ENCODE data around the gene IREB2. TPM values are rescaled to one million over a fixed set of nuclear protein-coding genes. Genes with fewer than 3 reads are reported as not detected.
A peak's percentile ranks its signal among the peaks of the same experiment; 100 is the strongest.
"Not testable (repeated sequence)": the region's sequence is repeated elsewhere in the genome, so short reads cannot be mapped to it uniquely, and the experiment has no call there.

Gene IREB2
- 10 to 100 TPM; 59.7 to 68.9 (median 64.6) TPM for polyA plus RNA-seq (ENCODE audit: insufficient read length in 3 of 3)

GRCh38 chr15:78437762-78438618 lies at the start of gene IREB2:
TSS of gene IREB2 (plus strand) at chr15:78438216. CDS start at chr15:78438338, 122 bp downstream.
- DNase-seq (ENCODE audit: low read depth in 3 of 3, low spot score in 2 of 3) = peak; percentile 96 to 99 (median 99)

DNA sequence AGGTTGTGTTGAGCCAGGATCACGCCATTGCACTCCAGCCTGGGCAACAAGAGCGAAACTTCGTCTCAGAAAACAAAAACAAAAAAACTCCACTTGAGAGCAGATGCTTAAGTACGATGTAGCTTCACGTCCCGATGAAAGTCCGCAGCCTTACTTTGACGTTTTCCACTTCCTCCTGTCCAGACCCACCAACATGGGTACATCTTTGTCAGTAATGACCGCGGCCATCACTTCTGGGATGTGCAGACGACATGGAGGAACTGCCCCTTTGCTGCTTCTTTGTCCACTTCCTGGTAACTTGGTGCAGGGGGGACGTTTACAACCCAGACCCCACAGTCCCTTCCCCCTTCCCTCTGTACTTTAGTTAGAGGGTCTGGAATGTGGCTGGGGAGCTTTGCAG lies 49.2 kb upstream of the IREB2 start:
- DNase-seq (ENCODE audit: low read depth in 3 of 3, low spot score in 2 of 3) = no peak

DNA sequence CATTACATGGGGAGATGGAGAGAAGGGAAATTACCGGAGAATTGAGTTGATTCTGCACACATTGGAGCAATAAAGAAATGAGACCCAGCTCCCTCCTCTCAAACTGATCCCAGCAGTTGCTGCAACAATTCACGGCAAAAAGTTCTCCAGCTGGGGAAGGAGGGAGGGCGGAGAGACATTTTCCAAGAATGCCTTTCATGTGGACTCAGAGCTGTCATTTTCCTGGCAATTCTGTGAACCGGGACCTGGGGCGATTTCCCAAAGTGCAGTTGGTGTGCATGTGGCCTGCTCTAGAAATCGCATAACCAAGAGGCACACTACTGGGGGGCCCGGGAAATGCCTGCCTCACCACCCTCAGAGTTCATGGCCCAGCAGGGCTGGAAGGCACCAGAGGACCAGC lies 48.7 kb upstream of the IREB2 start:
- no peak for DNase-seq (ENCODE audit: low read depth in 3 of 3, low spot score in 2 of 3)

DNA sequence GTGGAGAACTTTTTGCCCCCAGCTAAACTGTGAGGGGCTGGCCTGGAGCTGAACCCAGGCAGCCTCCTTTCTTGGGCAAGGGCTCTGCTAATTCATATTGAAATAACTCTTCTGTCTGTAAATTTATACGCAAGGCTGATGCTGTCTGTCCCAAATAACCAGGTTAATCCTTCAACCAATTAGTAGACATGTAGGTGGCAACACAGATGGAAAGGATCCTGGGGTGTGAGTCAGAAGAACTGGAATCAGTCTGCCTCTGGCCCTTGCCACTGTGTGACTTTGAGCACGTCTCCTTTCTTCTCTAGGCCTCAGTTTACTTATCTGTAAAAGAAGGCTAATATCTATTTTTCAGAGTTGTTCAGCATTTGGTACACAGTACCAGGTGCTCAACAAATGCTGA lies 48.3 kb upstream of the IREB2 start:
- DNase-seq (ENCODE audit: low read depth in 3 of 3, low spot score in 2 of 3) = no peak

- no peak for DNase-seq (ENCODE audit: low read depth in 3 of 3, low spot score in 2 of 3)
These were observed 47.8 kb upstream of the IREB2 start for GRCh38 chr15:78390242-78390641.

GRCh38 chr15:78390826-78391225 lies 47.2 kb upstream of the IREB2 start:
- no peak for DNase-seq (ENCODE audit: low read depth in 3 of 3, low spot score in 2 of 3)

DNA sequence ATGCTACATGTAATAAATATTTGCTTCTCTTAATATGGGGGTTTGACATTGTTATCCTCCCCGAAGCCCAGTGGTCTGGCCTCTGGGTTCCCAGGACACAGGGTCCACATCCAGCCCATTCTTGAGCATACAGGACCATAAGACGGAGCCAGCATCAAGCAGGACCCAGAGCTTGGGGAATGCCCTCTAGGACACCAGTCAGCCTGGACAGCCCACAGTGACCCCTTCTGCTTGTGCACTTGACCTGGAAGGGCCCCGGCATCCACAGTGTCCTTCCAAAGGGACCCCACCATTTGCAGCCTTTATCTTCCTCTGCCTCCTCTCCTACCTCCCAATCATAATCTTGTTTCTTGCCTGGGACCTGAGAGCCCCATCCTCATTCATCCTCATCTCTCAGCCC lies 46.2 kb upstream of the IREB2 start:
- DNase-seq (ENCODE audit: low read depth in 3 of 3, low spot score in 2 of 3) = no peak

GRCh38 chr15:78392430-78392829 lies 45.6 kb upstream of the IREB2 start:
- no peak for DNase-seq (ENCODE audit: low read depth in 3 of 3, low spot score in 2 of 3)

GRCh38 chr15:78393137-78393536 lies 44.9 kb upstream of the IREB2 start:
- DNase-seq (ENCODE audit: low read depth in 3 of 3, low spot score in 2 of 3) = no peak

GRCh38 chr15:78394026-78394425 lies 44.0 kb upstream of the IREB2 start:
- no peak for DNase-seq (ENCODE audit: low read depth in 3 of 3, low spot score in 2 of 3)

GRCh38 chr15:78394981-78395616 lies 42.9 kb upstream of the IREB2 start:
- no peak for DNase-seq (ENCODE audit: low read depth in 3 of 3, low spot score in 2 of 3)

DNA sequence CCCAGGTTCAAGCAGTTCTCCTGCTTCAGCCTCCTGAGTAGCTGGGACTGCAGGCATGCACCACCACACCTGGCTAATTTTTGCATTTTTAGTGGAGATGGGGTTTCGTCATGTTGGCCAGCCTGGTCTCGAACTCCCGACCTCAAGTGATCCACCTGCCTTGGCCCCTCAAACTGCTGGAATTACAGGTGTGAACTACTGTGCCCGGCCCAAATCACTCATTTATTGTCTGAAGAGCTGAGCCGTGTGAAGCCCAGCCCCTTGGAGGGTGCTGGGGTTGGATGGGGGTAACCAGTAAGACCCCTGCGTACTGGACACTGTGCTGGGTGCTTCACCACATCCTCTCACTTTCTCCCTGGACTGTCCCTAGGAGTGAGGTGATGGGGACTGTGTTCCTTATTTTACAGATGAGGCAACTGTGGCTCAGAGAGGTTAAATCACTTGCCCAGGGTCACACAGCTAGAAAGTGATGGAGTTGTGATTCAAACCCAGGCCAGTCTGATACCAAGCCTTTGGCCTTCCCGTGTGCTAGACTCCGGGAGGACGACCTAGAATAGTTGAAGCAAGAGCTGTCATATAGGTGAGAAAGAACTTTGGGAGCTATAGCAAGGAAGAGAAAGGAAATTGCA lies 41.7 kb upstream of the IREB2 start:
- no peak for DNase-seq (ENCODE audit: low read depth in 3 of 3, low spot score in 2 of 3)

DNA sequence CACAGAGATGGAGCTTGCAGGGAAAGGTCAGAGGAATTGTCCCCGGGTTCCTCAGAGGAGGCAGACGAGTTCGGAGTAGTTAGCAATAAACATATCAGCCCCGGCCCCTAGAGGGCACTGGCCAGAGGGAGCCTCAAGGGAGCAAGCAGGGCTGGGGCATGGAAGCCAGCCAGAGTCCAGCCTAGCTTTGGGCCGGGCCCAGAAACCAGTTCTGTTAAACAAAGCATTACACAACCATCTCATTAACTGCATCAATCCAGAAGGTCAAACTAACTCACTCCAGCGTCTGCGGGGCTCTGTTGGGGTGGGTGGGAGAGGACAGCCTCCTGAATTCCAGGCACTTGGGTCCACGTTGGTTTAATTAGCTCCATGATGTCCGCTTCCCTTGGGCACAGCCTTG lies 41.0 kb upstream of the IREB2 start:
- DNase-seq (ENCODE audit: low read depth in 3 of 3, low spot score in 2 of 3) = no peak

- no peak for DNase-seq (ENCODE audit: low read depth in 3 of 3, low spot score in 2 of 3)
These were observed 40.6 kb upstream of the IREB2 start for GRCh38 chr15:78397382-78397781.

GRCh38 chr15:78398076-78398825 lies 39.8 kb upstream of the IREB2 start:
- no peak for DNase-seq (ENCODE audit: low read depth in 3 of 3, low spot score in 2 of 3)

DNA sequence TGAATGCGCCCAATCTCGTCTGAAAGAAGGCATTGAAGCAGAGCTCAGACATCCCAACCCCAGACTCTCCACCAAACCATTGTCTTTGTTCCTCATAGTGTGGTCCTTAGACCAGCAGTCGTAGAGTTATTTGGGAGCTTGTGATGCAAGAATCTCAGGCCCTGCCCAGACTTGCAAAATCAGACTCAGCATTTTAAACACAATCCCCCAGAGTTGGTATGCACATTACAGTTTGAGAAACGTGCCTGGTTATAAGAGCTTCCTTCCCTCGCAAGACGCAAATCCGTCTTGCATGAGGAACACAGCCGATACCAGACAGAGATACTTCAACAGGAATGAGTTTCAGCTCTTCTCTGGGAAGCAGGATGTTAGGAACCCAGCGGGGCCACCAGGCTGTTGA lies 38.9 kb upstream of the IREB2 start:
- no peak for DNase-seq (ENCODE audit: low read depth in 3 of 3, low spot score in 2 of 3)

DNA sequence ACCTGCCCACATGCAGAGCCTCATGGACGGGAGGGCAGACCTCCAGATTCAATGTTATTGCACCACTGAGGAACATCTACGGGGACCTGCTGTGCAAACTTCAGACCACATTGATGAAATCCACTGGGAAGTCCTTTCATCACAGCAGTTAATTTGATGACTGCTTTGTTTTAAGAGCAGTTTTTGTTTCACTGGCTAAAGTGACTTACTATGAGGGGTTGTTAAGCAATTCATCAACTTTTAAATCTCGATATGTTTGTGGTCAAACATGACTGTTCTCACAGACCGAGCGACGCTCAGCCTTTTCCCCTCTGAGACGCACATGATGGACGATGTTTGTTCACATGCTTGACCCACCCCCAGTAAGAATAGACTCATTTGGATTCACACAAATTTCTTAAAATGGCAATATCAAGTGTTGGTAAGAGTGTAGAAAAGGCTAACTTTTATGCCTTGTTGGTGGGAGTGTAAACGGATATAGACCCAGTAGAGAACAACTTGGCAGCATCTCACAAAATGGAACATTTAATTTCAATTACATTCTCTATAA lies 35.9 kb upstream of the IREB2 start:
- no peak for DNase-seq (ENCODE audit: low read depth in 3 of 3, low spot score in 2 of 3)

GRCh38 chr15:78404125-78404524 lies 33.9 kb upstream of the IREB2 start:
- DNase-seq (ENCODE audit: low read depth in 3 of 3, low spot score in 2 of 3) = no peak

DNA sequence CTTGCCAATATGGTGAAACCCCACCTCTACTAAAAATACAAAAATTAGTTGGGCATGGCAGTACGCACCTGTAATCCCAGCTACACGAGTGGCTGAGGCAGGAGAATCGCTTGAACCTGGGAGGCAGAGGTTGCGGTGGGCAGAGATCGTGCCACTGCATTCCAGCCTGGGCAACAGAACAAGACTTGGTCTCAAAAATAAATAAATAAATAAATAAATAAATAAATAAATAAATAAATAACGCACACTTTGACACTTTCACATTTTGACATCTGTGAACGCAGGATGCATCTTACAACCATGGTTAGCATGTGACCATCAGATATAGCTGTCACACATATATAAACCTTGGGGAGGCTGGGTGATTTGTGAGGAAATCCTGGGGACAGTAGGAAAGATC lies 33.2 kb upstream of the IREB2 start:
- DNase-seq (ENCODE audit: low read depth in 3 of 3, low spot score in 2 of 3) = not testable (repeated sequence)

DNA sequence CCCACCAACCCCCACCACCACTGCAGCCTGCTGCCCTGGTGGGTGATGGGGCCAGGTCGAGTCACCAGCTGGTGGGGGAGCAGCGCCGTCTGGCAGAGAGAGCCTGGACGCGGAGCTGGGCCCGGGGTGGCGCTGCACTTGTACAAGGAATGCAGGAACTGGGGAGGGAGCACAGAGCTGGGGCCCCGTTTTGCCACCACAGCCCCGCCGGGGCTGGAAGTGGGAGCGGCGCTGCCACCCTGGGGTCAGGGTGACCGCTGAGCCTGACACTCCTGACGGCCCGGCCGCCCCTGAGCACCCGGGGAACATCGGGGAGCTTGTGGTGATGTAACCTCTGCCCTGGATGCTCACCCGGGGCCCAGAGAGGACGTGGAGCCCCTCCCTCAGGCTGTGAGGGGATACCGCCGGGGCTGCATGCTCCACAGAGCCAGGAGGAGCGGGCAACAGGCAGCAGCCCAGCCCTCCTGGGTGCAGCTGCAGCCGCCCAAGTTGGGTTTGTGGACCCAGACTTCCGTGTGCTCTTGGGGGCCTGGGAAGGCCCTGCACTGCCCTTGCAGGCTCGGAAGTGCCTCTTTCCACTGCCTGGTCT lies 32.6 kb upstream of the IREB2 start:
- no peak for DNase-seq (ENCODE audit: low read depth in 3 of 3, low spot score in 2 of 3)
